ENCODE measurements around the gene TMEM244.
"Not testable (repeated sequence)": the region's sequence is repeated elsewhere in the genome, so short reads cannot be mapped to it uniquely, and the experiment has no call there.

GRCh38 chr6:129839562-129839961, 21.6 kb downstream of the TMEM244 start:
- not testable (repeated sequence) for TF ChIP-seq SP1, FOXK2 (IDR thresholded peaks at IDR 0.05)

All from HEK293T (cell line).